Measurements from ENCODE around the gene ARHGAP8.
"Not testable (repeated sequence)": the region's sequence is repeated elsewhere in the genome, so short reads cannot be mapped to it uniquely, and the experiment has no call there.

ARHGAP8 gene

DNA sequence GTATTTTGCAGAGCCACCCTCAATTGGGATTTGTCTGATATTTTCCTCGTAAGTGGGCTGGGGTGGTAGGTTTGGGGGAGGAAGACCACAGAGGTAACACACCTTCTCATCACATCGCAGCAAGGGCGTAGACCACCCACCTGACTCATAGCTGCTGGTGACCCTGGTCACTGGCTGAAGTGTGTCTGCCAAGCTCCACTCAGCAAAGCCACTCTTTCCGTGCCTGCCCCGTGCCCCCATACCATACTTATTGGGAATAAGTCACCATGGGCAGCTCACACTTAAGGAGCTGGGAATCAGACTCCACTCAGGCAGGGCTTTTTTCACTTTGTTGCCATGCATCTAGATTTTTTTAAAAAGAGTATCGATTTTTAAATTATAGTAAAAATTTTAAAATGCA is 145.9 kb downstream of the ARHGAP8 start:
- H3K4me3 ChIP-seq (ENCODE audit: low read depth, low read length), result no peak overlapping the region
- TF ChIP-seq, protein P1, sequence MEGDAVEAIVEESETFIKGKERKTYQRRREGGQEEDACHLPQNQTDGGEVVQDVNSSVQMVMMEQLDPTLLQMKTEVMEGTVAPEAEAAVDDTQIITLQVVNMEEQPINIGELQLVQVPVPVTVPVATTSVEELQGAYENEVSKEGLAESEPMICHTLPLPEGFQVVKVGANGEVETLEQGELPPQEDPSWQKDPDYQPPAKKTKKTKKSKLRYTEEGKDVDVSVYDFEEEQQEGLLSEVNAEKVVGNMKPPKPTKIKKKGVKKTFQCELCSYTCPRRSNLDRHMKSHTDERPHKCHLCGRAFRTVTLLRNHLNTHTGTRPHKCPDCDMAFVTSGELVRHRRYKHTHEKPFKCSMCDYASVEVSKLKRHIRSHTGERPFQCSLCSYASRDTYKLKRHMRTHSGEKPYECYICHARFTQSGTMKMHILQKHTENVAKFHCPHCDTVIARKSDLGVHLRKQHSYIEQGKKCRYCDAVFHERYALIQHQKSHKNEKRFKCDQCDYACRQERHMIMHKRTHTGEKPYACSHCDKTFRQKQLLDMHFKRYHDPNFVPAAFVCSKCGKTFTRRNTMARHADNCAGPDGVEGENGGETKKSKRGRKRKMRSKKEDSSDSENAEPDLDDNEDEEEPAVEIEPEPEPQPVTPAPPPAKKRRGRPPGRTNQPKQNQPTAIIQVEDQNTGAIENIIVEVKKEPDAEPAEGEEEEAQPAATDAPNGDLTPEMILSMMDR (IDR thresholded peaks at IDR 0.05; ENCODE audit: borderline replicate concordance, insufficient read depth, low read depth, low read length), result no peak

DNA sequence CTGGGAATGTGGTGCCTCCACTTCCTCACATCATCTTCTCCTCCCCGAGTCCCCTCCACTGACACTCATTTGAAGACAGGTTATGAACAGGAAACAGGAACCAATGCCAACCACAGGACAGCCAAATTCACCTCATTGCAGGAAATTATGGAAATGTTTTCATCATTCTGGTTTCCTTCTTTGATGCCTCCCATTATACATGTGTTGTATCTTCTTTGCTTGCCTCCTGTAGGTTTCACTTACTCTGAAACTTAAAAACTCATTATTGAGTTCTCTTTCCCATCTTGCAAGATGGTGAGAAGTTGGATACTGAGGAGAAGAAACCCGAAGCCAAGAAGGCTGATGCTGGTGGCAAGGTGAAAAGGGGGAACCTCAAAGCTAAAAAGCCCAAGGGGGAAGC is 148.9 kb downstream of the ARHGAP8 start:
- H3K4me3 ChIP-seq (ENCODE audit: low read depth, low read length), result no peak overlapping the region
- TF ChIP-seq, protein P1 (IDR thresholded peaks at IDR 0.05; ENCODE audit: borderline replicate concordance, insufficient read depth, low read depth, low read length), result no peak

DNA sequence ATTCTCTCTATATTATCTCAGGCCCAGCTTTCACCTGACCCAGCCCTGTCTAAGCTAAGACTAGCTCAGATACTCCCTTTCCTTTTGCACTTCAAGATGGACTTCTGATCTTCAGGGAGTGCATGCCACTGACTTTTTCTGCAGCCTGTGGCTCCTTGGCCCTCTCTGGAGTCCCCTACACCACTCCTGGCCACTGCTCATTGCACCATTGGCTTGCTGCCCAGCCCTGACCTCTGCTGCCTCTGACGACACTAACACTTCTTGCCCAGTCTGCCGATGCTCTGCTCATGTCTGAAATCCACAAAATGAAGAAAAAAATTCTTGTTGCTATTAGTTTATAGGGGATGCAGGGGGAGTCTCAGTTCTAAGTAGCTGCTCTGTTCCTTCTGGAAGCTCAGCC is 150.8 kb downstream of the ARHGAP8 start:
- H3K4me3 ChIP-seq (ENCODE audit: low read depth, low read length), result not testable (repeated sequence)

DNA sequence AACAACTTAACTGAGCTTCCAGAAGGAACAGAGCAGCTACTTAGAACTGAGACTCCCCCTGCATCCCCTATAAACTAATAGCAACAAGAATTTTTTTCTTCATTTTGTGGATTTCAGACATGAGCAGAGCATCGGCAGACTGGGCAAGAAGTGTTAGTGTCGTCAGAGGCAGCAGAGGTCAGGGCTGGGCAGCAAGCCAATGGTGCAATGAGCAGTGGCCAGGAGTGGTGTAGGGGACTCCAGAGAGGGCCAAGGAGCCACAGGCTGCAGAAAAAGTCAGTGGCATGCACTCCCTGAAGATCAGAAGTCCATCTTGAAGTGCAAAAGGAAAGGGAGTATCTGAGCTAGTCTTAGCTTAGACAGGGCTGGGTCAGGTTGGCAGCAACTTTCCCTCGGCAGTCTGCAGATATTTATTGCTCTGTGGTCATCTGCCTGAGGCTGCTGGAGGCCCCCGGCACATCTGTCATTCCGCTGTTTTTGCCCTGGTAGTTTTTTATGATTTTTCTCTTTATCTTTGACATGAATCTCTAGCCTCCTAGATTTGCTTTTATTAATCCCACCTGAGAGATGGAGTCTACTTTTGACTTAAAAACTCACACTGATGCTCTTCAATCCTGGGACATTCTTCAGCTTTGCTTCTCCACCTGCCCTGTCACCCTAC is 152.2 kb downstream of the ARHGAP8 start:
- H3K4me3 ChIP-seq (ENCODE audit: low read depth, low read length), result not testable (repeated sequence)

DNA sequence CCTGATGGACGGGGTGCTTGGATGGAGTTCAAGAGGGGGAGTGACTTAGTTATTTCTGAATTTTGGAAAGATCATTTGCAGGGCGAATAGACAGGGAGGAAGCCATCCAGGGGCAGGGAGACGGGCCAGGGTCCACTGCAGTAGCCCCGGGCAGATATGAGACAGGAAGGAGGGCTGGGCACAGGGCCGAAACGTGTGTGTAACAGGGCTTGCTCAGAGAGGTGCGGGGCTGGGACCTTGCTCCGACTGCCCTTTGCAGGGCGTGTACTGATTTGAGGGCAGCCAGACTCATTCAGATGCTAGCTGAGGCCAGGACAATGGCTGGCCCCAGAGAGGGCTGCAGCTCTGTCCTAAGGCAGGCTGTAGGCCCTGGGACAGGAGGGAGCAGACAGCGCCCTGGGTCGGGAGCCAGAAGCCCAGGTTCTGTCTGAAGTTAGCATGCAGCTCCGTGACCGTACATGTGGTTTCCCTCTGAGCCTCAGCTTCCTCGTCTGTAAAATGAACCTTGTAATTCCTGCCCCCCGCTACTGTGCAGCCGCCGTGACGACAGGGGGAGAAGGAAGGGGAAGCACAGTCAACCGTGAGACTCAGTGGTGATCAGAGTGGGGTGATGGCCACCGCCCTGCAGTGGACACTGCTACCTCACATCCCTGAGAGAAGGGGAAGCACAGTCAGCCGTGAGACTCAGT is 154.0 kb downstream of the ARHGAP8 start:
- TF ChIP-seq, protein P1 (IDR thresholded peaks at IDR 0.05; ENCODE audit: borderline replicate concordance, insufficient read depth, low read depth, low read length), result no peak

DNA sequence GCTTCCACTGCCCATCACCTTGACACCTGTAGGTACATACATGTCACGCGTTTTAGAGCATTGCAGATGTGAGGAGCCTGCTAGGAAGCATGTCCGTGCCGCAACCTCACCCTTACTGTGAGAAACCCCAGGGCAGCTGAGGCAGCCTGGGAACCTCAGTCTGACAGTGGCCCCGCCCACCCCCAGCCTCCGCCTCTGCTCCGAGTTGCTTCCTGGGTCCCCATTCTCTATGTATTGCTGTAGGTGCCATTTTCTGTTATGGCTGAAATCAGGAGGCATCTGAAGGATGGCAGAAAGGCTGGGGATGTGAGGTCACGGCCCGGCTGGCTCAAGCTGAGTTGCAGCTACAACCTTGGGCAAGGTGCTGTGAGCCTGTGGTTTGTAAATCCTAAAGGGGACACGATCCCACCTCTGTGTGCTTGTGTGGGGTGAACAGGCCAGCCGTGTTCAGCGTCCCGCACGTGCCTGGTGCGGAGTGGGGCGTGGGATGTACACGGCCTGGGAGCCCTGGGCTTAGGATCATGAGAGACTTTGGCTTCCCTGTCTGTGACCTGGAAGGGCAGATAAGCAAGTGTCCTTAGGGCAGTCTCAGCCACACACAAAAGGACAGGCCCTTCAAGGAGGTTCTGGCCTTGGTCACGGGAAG is 154.7 kb downstream of the ARHGAP8 start:
- TF ChIP-seq, protein P1 (IDR thresholded peaks at IDR 0.05; ENCODE audit: borderline replicate concordance, insufficient read depth, low read depth, low read length), result no peak
- H3K4me3 ChIP-seq (ENCODE audit: low read depth, low read length), result no peak overlapping the region

More for the DNA sequence above, 154.0 kb downstream of the ARHGAP8 start:
- no peak overlapping the region for H3K4me3 ChIP-seq (ENCODE audit: low read depth, low read length)

DNA sequence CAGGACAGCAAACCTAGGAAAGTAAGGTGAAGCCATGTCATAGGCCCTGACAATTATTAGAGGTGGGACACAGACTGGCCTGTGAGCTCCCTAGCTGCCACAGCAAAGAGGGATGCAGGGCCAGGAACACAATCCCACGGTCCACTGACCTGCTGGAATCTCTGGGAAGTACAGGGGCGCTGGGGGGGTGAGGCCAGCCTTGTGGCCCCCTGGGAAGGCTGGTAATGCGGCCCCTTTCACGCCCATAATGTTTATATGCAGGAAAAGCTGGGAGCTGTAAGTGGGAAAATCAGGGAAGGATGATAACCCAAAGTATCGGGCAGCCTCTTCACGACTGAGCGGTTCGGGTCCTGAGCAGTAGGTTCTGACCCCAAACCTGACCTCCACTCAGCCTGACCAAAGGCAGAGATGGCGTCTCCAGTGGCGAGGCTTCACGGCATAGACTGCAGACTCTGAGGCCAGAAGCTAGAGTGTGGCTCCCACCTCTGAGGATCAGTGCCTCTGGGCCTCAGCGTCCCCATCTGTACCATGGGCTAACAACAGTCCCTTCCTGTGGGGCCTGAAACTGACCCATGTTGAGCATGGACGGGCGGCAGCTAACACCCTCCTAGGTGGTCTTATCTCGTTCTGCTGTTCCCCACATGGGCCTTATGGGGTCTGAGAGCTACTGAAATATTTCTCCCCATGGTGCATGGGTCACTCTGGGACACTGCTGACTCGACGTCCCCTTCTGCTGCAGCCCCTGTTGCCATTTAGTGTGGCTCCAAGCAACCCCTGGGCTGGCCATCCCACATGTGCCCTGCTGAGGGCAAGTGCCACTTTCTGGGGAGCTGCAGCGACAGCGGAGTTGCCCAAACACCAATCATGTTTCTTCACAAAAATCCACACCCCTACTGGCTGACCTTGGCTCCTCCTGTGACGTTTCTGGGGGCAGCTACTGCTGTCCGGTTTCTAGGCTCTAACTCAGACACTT is 155.7 kb downstream of the ARHGAP8 start:
- no peak overlapping the region for H3K4me3 ChIP-seq (ENCODE audit: low read depth, low read length)
- TF ChIP-seq, protein P1 (IDR thresholded peaks at IDR 0.05; ENCODE audit: borderline replicate concordance, insufficient read depth, low read depth, low read length), result no peak
